H9 (cell line): ENCODE measurements around the gene C2orf15. TPM values are rescaled to one million over a fixed set of nuclear protein-coding genes. Genes with fewer than 3 reads are reported as not detected.

Source experiments
- DNase-seq: peaks from one replicate; pipeline ENCODE4 v3.0.0-alpha.2; 2017
- H2AFZ ChIP-seq: one replicate; pipeline ENCODE4 v1.6.1; 2013; ENCODE audit warnings: mild to moderate bottlenecking, low read length, control low read depth, moderate library complexity
- H2AK5ac ChIP-seq: 2 replicates; pipeline ENCODE4 v1.6.1; 2013; ENCODE audit warnings: low read length, control low read depth, mixed read lengths; ENCODE audit not compliant: insufficient read length
- H2BK120ac ChIP-seq: one replicate; pipeline ENCODE4 v1.6.1; 2013; ENCODE audit warnings: low read depth, mild to moderate bottlenecking, low read length, control low read depth, inconsistent platforms; ENCODE audit not compliant: poor library complexity, severe bottlenecking
- H2BK12ac ChIP-seq: 2 replicates; pipeline ENCODE4 v1.6.1; 2013; ENCODE audit warnings: low read length, control low read depth, mixed read lengths, low read depth; ENCODE audit not compliant: insufficient read length
- H2BK15ac ChIP-seq: 2 replicates; pipeline ENCODE4 v1.6.1; 2013; ENCODE audit warnings: low read depth, low read length, control low read depth
- H2BK20ac ChIP-seq: one replicate; pipeline ENCODE4 v1.6.1; 2013; ENCODE audit warnings: low read depth, mild to moderate bottlenecking, low read length, control low read depth, inconsistent platforms; ENCODE audit not compliant: poor library complexity, severe bottlenecking
- H2BK5ac ChIP-seq: 2 replicates; pipeline ENCODE4 v1.6.1; 2013; ENCODE audit warnings: low read length, control low read depth, mixed read lengths; ENCODE audit not compliant: insufficient read length
- H3K14ac ChIP-seq: 2 replicates; pipeline ENCODE4 v1.6.1; 2013; ENCODE audit warnings: low read length, control low read depth; ENCODE audit not compliant: insufficient read depth
- H3K18ac ChIP-seq: 2 replicates; pipeline ENCODE4 v1.6.1; 2013; ENCODE audit warnings: low read depth, mild to moderate bottlenecking, mixed read lengths, low read length, control low read depth; ENCODE audit not compliant: insufficient read length
- H3K23ac ChIP-seq: 2 replicates; pipeline ENCODE4 v1.6.1; 2013; ENCODE audit warnings: low read length, control low read depth, mixed read lengths, low read depth; ENCODE audit not compliant: insufficient read length
- H3K23me2 ChIP-seq: 2 replicates; pipeline ENCODE4 v1.6.1; 2013; ENCODE audit warnings: low read depth, mild to moderate bottlenecking, mixed read lengths, low read length, control low read depth; ENCODE audit not compliant: insufficient read length, poor library complexity, severe bottlenecking
- H3K27ac ChIP-seq: 2 replicates; pipeline ENCODE4 v1.5.1; 2013; ENCODE audit warnings: low read length, control low read depth, mixed read lengths, low read depth; ENCODE audit not compliant: insufficient read length
- H3K27me3 ChIP-seq: 2 replicates; pipeline ENCODE4 v1.6.1; 2013; ENCODE audit warnings: low read length, control low read depth, inconsistent platforms; ENCODE audit not compliant: insufficient read depth
- H3K4ac ChIP-seq: 2 replicates; pipeline ENCODE4 v1.6.1; 2013; ENCODE audit warnings: low read depth, mild to moderate bottlenecking, control low read depth, inconsistent platforms, low read length, moderate library complexity
- H3K4me1 ChIP-seq: 2 replicates; pipeline ENCODE4 v1.6.1; 2013; ENCODE audit warnings: low read length, control low read depth, inconsistent platforms; ENCODE audit not compliant: insufficient read depth
- H3K4me2 ChIP-seq: 2 replicates; pipeline ENCODE4 v1.6.1; 2013; ENCODE audit warnings: low read length, control low read depth, mixed read lengths; ENCODE audit not compliant: insufficient read length, insufficient read depth
- H3K56ac ChIP-seq: 2 replicates; pipeline ENCODE4 v1.6.1; 2013; ENCODE audit warnings: low read depth, mild to moderate bottlenecking, mixed read lengths, low read length, control low read depth; ENCODE audit not compliant: insufficient read length
- H3K79me1 ChIP-seq: 2 replicates; pipeline ENCODE4 v1.6.1; 2013; ENCODE audit warnings: low read depth, mild to moderate bottlenecking, moderate library complexity, low read length, control low read depth, inconsistent platforms; ENCODE audit not compliant: insufficient read depth, poor library complexity, severe bottlenecking
- H3K79me2 ChIP-seq: 2 replicates; pipeline ENCODE4 v1.6.1; 2013; ENCODE audit warnings: low read length, control low read depth, inconsistent platforms; ENCODE audit not compliant: insufficient read depth
- H3K9ac ChIP-seq: 2 replicates; pipeline ENCODE4 v1.6.1; 2013; ENCODE audit warnings: low read length, control low read depth, mixed read lengths; ENCODE audit not compliant: insufficient read length; ENCODE audit errors: extremely low read depth
- H3K9me3 ChIP-seq: one replicate; pipeline ENCODE4 v1.6.1; 2013; ENCODE audit warnings: low read depth, low read length, inconsistent platforms; ENCODE audit not compliant: control insufficient read depth
- H3T11ph ChIP-seq: one replicate; pipeline ENCODE4 v1.6.1; 2013; ENCODE audit warnings: mild to moderate bottlenecking, low read length, control low read depth, inconsistent platforms
- H4K20me1 ChIP-seq: one replicate; pipeline ENCODE4 v1.6.1; 2013; ENCODE audit not compliant: control insufficient read depth, insufficient read length, insufficient read depth
- H4K5ac ChIP-seq: 2 replicates; pipeline ENCODE4 v1.6.1; 2013; ENCODE audit warnings: low read depth, mild to moderate bottlenecking, mixed read lengths, low read length, control low read depth; ENCODE audit not compliant: insufficient read length
- H4K8ac ChIP-seq: replicated peaks from 2 replicates; pipeline ENCODE4 v1.6.1; 2013; ENCODE audit warnings: low read length, control low read depth, mixed read lengths, low read depth; ENCODE audit not compliant: insufficient read length
- H4K91ac ChIP-seq: 2 replicates; pipeline ENCODE4 v1.6.1; 2013; ENCODE audit warnings: low read depth, mild to moderate bottlenecking, moderate library complexity, mixed read lengths, low read length, control low read depth; ENCODE audit not compliant: insufficient read length
- H3K27ac Mint-ChIP-seq, 3 experiments: 2 replicates in 2 of 3; 3 replicates in 1 of 3; pipeline ENCODE4 v1.8.0; 2020 to 2021; ENCODE audit warnings: mixed read lengths in 3 of 3, mild to moderate bottlenecking in 1 of 3, moderate library complexity in 1 of 3
- H3K27me3 Mint-ChIP-seq: 2 replicates; pipeline ENCODE4 v1.8.0; 2021; ENCODE audit warnings: low read depth, mild to moderate bottlenecking, moderate library complexity, mixed read lengths
- H3K36me3 Mint-ChIP-seq, 3 experiments: 2 replicates in 2 of 3; 3 replicates in 1 of 3; pipeline ENCODE4 v1.8.0; 2020 to 2021; ENCODE audit warnings: low read depth in 3 of 3, mixed read lengths in 3 of 3; ENCODE audit not compliant: insufficient read depth in 1 of 3
- H3K4me1 Mint-ChIP-seq, 2 experiments: 2 replicates each; pipeline ENCODE4 v1.8.0; 2020; ENCODE audit warnings: mixed read lengths in 2 of 2
- H3K4me3 Mint-ChIP-seq, 2 experiments: 2 replicates in 1 of 2; 3 replicates in 1 of 2; pipeline ENCODE4 v1.8.0; 2020 to 2021; ENCODE audit warnings: mild to moderate bottlenecking in 2 of 2, mixed read lengths in 2 of 2, moderate library complexity in 1 of 2
- H3K9me3 Mint-ChIP-seq, 2 experiments: 2 replicates in 1 of 2; 3 replicates in 1 of 2; pipeline ENCODE4 v1.8.0; 2020; ENCODE audit warnings: mild to moderate bottlenecking in 2 of 2, mixed read lengths in 2 of 2, moderate library complexity in 1 of 2
- WGBS: extraction: QIAGEN DNeasy Blood & Tissue Kit; methylation state at CpG from one replicate; pipeline ENCODE4 v1.1.7; 2013; ENCODE audit warnings: missing lambda C conversion rate, low lambda C conversion rate, mixed read lengths; ENCODE audit not compliant: insufficient read length; ENCODE audit errors: extremely low coverage; 5-methylcytosine and 5-hydroxymethylcytosine counted together
- total RNA-seq: library from RNA; stranded (reverse); gene quantifications from 2 replicates; pipeline ENCODE4 v1.2.1, GENCODE V29; 2021
- TF ChIP-seq, protein P1 (sequence below): fragments of 200-600 bp; sonication (generic); conservative IDR thresholded peaks from 3 replicates; pipeline ENCODE4 v1.8.0; 2021; ENCODE audit warnings: antibody characterized with exemption, mild to moderate bottlenecking

Gene C2orf15
- total RNA-seq, 1 experiment from 2014 or later, result 6.2 TPM

- Mint-ChIP-seq H3K4me1 (peaks cover 20 to 21% of the 10 kb centered on the region in 2 experiments), H3K4me3 (peak within 1 kb of the TSS; percentile 99 to 100), H3K9me3 (no peaks in the 10 kb centered on the region), H3K27me3 (no peaks in the 10 kb centered on the region), H3K27ac (peak within 1 kb of the TSS; percentile 98 to 99 (median 99)), H3K36me3 (peaks cover 0 to 10% (median 4%) of the 10 kb centered on the region in 3 experiments; a peak in 6 of 7 replicates)
- no peak within 1 kb of the TSS for H4K91ac ChIP-seq
- H2AFZ ChIP-seq, result no peak within 1 kb of the TSS
- peak within 1 kb of the TSS; percentile 46; the same call in 1 of the 2 replicates for H3K14ac ChIP-seq
- H3K18ac ChIP-seq, result peak within 1 kb of the TSS; percentile 41
- H2BK120ac ChIP-seq, result no peak within 1 kb of the TSS
- H2BK15ac ChIP-seq, result no peak within 1 kb of the TSS
- TF ChIP-seq, protein P1, sequence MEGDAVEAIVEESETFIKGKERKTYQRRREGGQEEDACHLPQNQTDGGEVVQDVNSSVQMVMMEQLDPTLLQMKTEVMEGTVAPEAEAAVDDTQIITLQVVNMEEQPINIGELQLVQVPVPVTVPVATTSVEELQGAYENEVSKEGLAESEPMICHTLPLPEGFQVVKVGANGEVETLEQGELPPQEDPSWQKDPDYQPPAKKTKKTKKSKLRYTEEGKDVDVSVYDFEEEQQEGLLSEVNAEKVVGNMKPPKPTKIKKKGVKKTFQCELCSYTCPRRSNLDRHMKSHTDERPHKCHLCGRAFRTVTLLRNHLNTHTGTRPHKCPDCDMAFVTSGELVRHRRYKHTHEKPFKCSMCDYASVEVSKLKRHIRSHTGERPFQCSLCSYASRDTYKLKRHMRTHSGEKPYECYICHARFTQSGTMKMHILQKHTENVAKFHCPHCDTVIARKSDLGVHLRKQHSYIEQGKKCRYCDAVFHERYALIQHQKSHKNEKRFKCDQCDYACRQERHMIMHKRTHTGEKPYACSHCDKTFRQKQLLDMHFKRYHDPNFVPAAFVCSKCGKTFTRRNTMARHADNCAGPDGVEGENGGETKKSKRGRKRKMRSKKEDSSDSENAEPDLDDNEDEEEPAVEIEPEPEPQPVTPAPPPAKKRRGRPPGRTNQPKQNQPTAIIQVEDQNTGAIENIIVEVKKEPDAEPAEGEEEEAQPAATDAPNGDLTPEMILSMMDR, result no peak
- H3K9ac ChIP-seq, result peak within 1 kb of the TSS; percentile 82
- H2BK5ac ChIP-seq, result no peak within 1 kb of the TSS
- no peaks in the 10 kb centered on the region for H4K20me1 ChIP-seq
- peak within 1 kb of the TSS; percentile 78 for H3K4me2 ChIP-seq
- no CpG with 5 or more reads among the region's 39 CpGs for WGBS
- H3K79me2 ChIP-seq, result peaks cover 18% of the 10 kb centered on the region; the same call in 1 of the 2 replicates
- H4K8ac ChIP-seq, result no peak within 1 kb of the TSS
- no peak within 1 kb of the TSS for H3K56ac ChIP-seq
- H3K9me3 ChIP-seq, result no peaks in the 10 kb centered on the region
- no peak within 1 kb of the TSS for H3K23ac ChIP-seq
- peak; percentile 94 for DNase-seq
- no peaks in the 10 kb centered on the region for H3K27me3 ChIP-seq
- H3K27ac ChIP-seq, result peak within 1 kb of the TSS; percentile 31
- H2AK5ac ChIP-seq, result no peak within 1 kb of the TSS
- peaks cover 3% of the 10 kb centered on the region for H3K79me1 ChIP-seq
- no peak within 1 kb of the TSS for H2BK12ac ChIP-seq
- H2BK20ac ChIP-seq, result no peak within 1 kb of the TSS
- peaks cover 3% of the 10 kb centered on the region for H3K23me2 ChIP-seq
- no peaks in the 10 kb centered on the region for H3K4me1 ChIP-seq
- H3K4ac ChIP-seq, result no peak within 1 kb of the TSS; the same call in 1 of the 2 replicates
- H4K5ac ChIP-seq, result no peak within 1 kb of the TSS
- no peak within 1 kb of the TSS for H3T11ph ChIP-seq
Observed at GRCh38 chr2:99180755-99181623, 39.5 kb downstream of the C2orf15 start, which contains the start of the genes MITD1 and MRPL30. MITD1 (minus strand) TSS chr2:99181058; CDS start chr2:99180981, 77 bp downstream. MRPL30 (plus strand) TSS chr2:99181184; CDS start chr2:99186204, 5,020 bp downstream.
